ENCODE results near the gene C11orf52. TPM values are rescaled to one million over a fixed set of nuclear protein-coding genes. Genes with fewer than 3 reads are reported as not detected.

C11orf52 gene
- total and polyA plus RNA-seq, 2 of the 4 experiments (the other 2 are of a cell fraction): 0.90 to 1.1 TPM

GRCh38 chr11:111938687-111939160, 20.0 kb downstream of the C11orf52 start:
- intact Hi-C loops (cut with micrococcal nuclease): no loop called here
- POLR2A ChIA-PET (ENCODE audit: unreplicated experiment): no interaction called here
- ATAC-seq (ENCODE audit: low read depth): peak; percentile 40
- no peak for TF ChIP-seq SMC3 (IDR thresholded peaks at IDR 0.05; ENCODE audit: low read depth, low read length)
- no peak for TF ChIP-seq MAFK (IDR thresholded peaks at IDR 0.05; ENCODE audit: low read depth, low read length)
- TF ChIP-seq RAD21 (IDR thresholded peaks at IDR 0.05; ENCODE audit: low read length): no peak
- no peak for TF ChIP-seq RCOR1 (IDR thresholded peaks at IDR 0.05; ENCODE audit: insufficient replicate concordance, low read length)
- no peak for TF ChIP-seq MXI1 (IDR thresholded peaks at IDR 0.05; ENCODE audit: borderline replicate concordance, low read depth, low read length)
- TF ChIP-seq RFX5 (IDR thresholded peaks at IDR 0.05; ENCODE audit: low read depth, low read length): no peak
- no peak for TF ChIP-seq ELK1 (IDR thresholded peaks at IDR 0.05; ENCODE audit: borderline replicate concordance, low read depth, low read length)
- no peak for TF ChIP-seq BHLHE40 (IDR thresholded peaks at IDR 0.05; ENCODE audit: low read depth, low read length)
- TF ChIP-seq USF2 (IDR thresholded peaks at IDR 0.05; ENCODE audit: low read depth, low read length): no peak
- no peak for TF ChIP-seq CHD1 (IDR thresholded peaks at IDR 0.05; ENCODE audit: low read depth, low read length)
- peak; percentile 26; the same call in 1 of the 2 replicates for TF ChIP-seq CEBPB (IDR thresholded peaks at IDR 0.05; ENCODE audit: low read depth, low read length)
- TF ChIP-seq CTCF (conservative IDR thresholded peaks at IDR 0.05; ENCODE audit: low read depth, low read length): no peak
- TF ChIP-seq NFE2L2 (IDR thresholded peaks at IDR 0.05; ENCODE audit: low read depth, low read length): no peak
- TF ChIP-seq POLR2A (IDR thresholded peaks at IDR 0.05; ENCODE audit: low read depth, low read length): peak; percentile 44; the same call in 1 of the 2 replicates
- TF ChIP-seq FOS (IDR thresholded peaks at IDR 0.05; ENCODE audit: low read depth, low read length): peak; percentile 38

More at GRCh38 chr11:111938687-111939160, 20.0 kb downstream of the C11orf52 start:
- no CpG with 5 or more reads among the region's 7 CpGs for WGBS, 2 experiments (ENCODE audit: extremely low coverage in 2 of 2, insufficient read length in 1 of 2)
- Histone ChIP-seq H3K36me3 (ENCODE audit: control insufficient read depth, insufficient read depth, low read length) (no peaks in the 10 kb centered on the region), H3K9me3 (ENCODE audit: control insufficient read depth, insufficient read depth, low read length) (no peaks in the 10 kb centered on the region), H3K27me3 (ENCODE audit: control insufficient read depth, insufficient read depth, low read length) (no peaks in the 10 kb centered on the region), H4K91ac (ENCODE audit: insufficient read depth, low read depth, low read length) (peak overlapping the region; percentile 49), H3K9ac (ENCODE audit: low read depth, low read length) (peak overlapping the region; percentile 20; the same call in 1 of the 2 replicates), H2AFZ (replicated peaks; ENCODE audit: low read length, poor library complexity) (peak overlapping the region; percentile 85), H2BK15ac (ENCODE audit: low read depth, low read length) (peak overlapping the region; percentile 12; the same call in 1 of the 3 replicates), H4K20me1 (ENCODE audit: insufficient read depth, low read length) (no peaks in the 10 kb centered on the region), H3K4ac (ENCODE audit: low read depth, low read length) (peak overlapping the region; percentile 77), H2BK20ac (ENCODE audit: low read depth, low read length) (peak overlapping the region; percentile 63), H3K23ac (ENCODE audit: low read depth, low read length) (peak overlapping the region; percentile 71), H2AK9ac (replicated peaks; ENCODE audit: low read depth, low read length, poor library complexity) (peak overlapping the region; percentile 63), H4K5ac (ENCODE audit: low read depth, low read length) (peak overlapping the region; percentile 72; the same call in 1 of the 2 replicates), H4K8ac (ENCODE audit: low read depth in 2 of 2, low read length in 2 of 2) (peak overlapping the region in 1 of 2 experiments; percentile 66; a peak in 3 of 4 replicates), H3K18ac (ENCODE audit: low read depth, low read length) (peak overlapping the region; percentile 85; the same call in 1 of the 2 replicates), H3K27ac (ENCODE audit: insufficient read depth, low read length) (peak overlapping the region; percentile 53), H3K4me1 (ENCODE audit: control insufficient read depth, insufficient read depth, low read length) (peaks cover 28% of the 10 kb centered on the region), H2BK120ac (ENCODE audit: low read depth, low read length) (peak overlapping the region; percentile 75), H3K56ac (ENCODE audit: extremely low read depth, insufficient read depth, low read length) (no peak overlapping the region; the same call in 1 of the 2 replicates), H3K9me1 (ENCODE audit: insufficient read depth, low read length) (peaks cover 34% of the 10 kb centered on the region), H3K14ac (replicated peaks; ENCODE audit: low read depth, low read length) (peak overlapping the region; percentile 71; the same call in 1 of the 2 replicates), H3K4me3 (ENCODE audit: insufficient read depth, low read depth, low read length) (peak overlapping the region; percentile 1; the same call in 1 of the 2 replicates), H3K79me1 (ENCODE audit: low read depth in 1 of 2, low read length in 2 of 2) (peaks cover 16 to 50% of the 10 kb centered on the region in 2 experiments), H2BK5ac (ENCODE audit: low read depth, low read length, poor library complexity, severe bottlenecking) (peak overlapping the region; percentile 72), H2AK5ac (ENCODE audit: low read depth, low read length) (peak overlapping the region; percentile 20), H3K4me2 (ENCODE audit: low read depth, low read length) (peak overlapping the region; percentile 58)
- dilution Hi-C loops (cut with HindIII; ENCODE audit: low sequenced_read_pairs, unreplicated experiment) (no loop called here), in situ Hi-C loops (cut with MboI; ENCODE audit: low sequenced_read_pairs) (loop anchor here (5.0 kb wide), 1 partner anchor 39 kb away; no protein-coding TSS in a partner anchor)
- no TSS peak for BruUV-seq (replicated peaks)
- CTCF ChIA-PET: interaction anchor here (0.6 to 1.3 kb wide), 2 partner anchors 59 to 221 kb away, joined by 3 to 4 read pairs; no protein-coding TSS in a partner anchor
- DNase-seq: peak; percentile 63
